ENCODE data around the gene THUMPD3.

DNA sequence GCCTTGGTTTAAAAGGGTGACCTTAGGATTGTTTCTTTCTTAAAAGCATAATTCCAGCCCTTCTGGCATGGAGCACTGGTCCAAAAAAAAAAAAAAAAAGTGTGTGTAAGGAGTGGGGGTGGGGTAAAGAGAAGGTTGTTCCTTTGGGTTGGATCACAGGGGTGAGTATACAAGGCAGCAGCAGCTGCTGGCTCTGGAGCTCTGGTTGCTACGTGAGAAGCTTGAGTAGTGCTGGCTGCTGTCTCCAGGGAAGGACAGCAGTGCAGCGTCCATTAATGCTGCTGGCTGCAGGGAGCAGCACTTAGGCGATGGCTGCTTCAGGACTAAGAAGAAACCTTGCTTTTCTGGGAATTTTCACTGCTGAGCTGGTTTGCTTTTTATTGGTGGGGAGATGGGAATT is 36.9 kb downstream of the THUMPD3 start:
- TF ChIP-seq, protein P1, sequence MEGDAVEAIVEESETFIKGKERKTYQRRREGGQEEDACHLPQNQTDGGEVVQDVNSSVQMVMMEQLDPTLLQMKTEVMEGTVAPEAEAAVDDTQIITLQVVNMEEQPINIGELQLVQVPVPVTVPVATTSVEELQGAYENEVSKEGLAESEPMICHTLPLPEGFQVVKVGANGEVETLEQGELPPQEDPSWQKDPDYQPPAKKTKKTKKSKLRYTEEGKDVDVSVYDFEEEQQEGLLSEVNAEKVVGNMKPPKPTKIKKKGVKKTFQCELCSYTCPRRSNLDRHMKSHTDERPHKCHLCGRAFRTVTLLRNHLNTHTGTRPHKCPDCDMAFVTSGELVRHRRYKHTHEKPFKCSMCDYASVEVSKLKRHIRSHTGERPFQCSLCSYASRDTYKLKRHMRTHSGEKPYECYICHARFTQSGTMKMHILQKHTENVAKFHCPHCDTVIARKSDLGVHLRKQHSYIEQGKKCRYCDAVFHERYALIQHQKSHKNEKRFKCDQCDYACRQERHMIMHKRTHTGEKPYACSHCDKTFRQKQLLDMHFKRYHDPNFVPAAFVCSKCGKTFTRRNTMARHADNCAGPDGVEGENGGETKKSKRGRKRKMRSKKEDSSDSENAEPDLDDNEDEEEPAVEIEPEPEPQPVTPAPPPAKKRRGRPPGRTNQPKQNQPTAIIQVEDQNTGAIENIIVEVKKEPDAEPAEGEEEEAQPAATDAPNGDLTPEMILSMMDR (IDR thresholded peaks at IDR 0.05; ENCODE audit: low read depth, low read length): no peak
- TF ChIP-seq EZH2phosphoT487 (IDR thresholded peaks at IDR 0.05; ENCODE audit: low read depth): no peak

Data from OCI-LY3 (cell line).